NCI-H1436 treated with DMSO at 0.1 percent for 48 hours (cell line): ENCODE results near the gene SNX18.
"Not testable (repeated sequence)": the region's sequence is repeated elsewhere in the genome, so short reads cannot be mapped to it uniquely, and the experiment has no call there.

Experiments used
- DNase-seq: peaks from one replicate; lab custom pipeline; 2025; lab: John Stamatoyannopoulos, UW

The SNX18 gene

DNA sequence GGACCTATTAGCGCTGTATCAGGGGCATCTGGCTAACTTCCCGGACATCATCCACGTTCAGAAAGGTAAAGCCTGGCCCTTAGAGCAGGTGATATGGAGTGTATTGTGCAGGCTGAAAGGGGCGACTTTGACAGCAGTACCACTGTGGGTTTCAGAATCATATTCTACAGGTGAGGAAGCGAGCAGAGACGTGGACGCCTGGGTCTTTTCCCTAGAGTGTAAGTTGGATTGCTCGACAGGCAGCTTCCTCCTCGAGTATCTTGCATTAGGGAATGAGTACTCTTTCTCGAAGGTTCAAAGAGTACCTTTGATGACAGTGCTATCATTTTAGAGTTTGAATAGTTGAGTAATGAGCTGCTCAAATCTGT, 1.9 kb downstream of the SNX18 start:
- DNase-seq: no peak

DNA sequence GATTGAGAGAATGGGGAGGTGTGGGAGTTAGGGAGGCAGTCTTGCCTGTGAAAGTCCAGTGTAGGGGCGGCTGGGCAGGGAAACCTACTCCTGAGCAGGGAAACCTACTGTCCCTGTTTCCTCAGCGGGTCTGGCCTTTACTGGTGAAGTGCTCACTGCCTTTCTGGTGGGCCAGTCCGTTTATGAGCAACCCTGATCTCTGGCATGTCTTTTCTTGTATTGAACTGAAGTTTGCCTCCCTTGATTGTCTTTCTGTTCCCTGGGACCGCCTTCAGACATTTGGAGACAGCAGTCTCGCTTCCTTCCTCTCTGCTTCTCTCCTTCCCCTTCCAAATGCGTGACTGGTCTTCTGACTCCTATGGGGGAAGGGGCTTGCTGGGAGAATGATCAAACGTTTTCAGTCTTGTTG, 2.9 kb downstream of the SNX18 start:
- no peak for DNase-seq

DNA sequence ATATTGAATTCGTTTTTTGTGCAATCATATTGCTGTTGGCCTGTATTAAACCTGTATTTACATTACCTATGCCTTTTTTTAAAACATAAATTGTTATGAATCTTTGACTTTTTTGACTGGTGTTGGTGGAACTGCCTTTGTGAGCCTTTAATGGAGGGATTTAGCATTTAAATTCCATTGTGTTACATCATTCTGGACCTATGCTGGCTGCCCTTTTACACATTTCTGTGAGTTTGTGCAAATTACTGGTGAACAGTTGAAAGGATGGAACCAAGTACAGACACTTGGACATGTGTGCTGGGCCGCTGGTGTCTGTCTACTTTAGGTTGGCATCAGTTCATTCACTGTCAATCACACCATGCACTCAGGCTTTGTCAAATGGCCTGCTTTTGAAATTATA, 3.4 kb downstream of the SNX18 start:
- no peak for DNase-seq

DNA sequence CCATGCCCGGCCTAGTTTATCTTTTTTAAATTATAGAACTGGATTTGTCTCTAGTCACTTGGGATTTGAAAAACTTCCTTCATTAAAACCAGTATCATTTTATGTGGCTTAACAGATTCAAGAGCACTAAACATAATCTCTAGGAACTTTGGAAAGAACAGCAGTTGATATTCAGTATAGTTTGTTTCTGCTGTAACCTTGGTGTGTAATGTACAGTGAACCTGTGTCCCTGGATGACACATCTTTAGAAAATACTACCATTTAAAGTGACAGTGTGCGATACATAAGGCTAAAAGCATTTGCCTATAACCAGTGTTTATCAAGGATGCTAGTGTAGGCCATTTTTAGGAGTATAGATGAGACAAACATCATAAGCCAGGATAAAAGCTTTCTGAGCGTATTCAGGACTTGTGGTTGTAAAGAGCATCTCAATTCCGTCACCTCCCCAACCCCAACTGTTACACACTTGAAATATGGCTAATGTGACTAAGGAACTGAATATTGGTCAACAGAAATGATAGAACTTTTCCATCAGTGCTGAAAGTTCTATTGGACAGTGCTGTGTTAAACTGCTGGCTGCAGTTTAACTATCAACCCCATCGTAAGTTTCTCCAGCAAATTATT, 4.4 kb downstream of the SNX18 start:
- DNase-seq: no peak

DNA sequence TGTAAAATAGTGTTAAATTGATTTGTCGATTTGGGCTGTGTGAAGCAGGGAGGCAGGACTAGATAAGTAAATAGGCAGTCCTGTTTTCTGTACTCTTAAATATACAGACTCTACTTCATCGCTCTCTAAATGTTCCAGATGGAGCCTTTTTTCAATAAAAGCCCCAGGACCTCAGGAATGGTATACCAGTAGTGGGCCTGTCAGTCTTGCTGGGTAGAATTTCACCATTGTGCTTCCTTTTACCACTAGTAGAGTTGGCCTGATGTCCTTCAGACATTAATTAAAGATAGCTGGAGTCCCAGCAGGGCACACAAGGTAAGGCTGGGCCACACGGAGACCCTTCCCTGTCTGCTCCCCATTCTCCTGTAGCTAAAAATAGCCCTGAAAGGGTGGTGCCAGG, 6.0 kb downstream of the SNX18 start:
- no peak for DNase-seq

DNA sequence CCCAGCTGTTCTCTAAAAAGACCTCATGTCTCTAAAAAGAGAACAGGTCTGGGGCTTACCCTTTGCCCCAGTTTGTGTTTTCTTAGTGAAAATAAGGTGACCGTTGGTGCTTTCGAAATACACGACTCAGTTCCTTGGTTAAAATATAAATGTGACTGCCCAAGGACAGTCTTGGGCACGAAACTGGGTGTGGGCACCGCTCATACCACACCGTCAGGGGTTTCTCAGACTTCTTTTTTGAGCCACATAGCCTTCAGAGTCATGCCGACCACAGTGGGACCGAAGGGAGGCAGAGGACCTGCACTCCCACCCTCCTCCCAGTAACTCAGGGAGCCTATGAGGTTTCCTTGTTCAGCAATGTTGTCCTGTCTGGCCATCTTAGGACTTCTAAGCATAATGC, 6.5 kb downstream of the SNX18 start:
- no peak for DNase-seq

DNA sequence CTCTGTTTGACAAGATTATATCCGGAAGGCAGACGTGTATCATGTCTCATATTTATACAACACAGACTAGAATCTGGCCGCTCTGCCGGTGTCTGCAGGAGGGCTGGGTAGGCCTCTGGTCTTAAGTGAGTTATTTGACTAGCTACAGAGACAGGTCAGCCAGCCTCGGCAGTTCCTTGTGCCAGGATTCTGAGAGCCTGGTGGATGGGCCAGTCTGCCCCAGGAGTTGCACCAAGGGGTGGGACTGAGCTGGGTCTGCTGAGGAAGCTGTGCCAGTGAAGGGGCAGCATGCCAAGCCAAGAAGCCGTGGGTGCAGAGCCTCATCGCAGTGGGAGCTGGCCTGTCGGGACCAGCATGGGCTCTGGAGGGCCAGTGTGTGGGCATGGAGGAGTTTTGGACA, 7.1 kb downstream of the SNX18 start:
- DNase-seq: no peak

DNA sequence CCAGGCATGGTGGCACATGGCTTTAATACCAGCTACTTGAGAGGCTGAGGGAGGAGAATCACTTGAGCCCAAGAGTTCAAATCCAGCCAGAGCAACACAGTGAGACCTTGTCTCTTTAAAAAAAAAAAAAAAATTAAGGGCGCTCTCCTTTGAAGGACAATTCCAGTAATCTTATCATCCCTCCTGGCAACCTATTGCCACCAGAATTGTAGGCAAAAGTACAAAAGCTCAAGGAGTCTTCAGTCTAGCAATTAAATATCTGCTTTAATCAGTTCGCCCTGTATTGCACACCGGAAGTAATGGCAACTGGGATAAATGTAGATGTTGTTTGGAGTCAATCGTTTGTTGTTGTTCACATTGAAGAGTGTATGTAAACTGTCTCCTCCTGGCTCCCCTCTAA, 7.7 kb downstream of the SNX18 start:
- DNase-seq: no peak

DNA sequence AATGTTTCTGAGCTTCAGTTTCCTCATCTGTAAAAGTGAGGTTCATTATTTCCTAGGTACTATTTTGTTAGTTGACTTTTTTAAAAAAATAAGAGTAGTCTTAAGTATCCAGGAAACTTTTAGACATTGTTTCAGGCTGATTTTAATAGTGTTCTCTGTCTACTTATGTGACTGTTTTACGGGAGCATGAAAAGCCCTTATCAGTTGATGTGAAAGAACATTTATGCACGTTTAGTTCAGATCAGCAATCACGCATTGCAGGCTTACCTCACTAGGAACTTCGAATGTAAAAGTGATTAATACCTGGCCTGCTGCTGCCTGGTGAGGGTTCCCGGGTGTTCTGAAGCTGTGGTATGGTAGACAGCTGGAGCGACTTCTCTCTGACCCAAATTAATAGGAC, 8.1 kb downstream of the SNX18 start:
- no peak for DNase-seq

DNA sequence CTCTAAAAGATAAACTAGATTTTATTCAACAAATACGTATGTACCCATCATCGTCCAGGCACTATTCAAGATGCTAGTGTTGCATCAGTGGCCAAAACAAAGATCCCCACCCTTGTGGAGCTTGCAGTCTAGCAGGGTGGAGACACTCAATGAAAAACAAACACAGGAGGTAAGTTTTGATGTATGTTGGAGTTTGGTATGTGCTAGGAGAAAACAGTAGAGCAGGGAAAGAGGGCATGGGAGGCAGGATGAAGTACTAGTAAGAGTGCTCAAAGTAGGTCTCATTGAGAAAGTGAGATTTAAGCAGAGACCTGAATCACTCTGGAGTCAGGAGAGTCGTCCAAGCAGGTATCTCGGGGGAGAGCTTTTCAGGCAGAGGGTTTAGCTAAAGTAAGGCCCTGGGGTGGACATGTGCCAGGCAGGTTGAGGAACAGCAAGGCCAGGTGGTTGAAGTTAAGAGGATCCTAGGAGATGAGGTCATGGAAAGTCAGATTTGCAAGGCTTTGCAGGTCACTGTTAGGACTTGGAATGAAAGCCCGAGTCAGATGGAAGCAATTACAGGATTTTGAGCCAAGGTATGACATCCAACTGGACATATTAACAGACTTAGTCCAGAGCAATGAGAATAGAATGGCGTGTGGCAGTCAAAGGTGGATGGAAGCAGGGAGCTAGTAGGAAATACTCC, 9.2 kb downstream of the SNX18 start:
- DNase-seq: no peak

DNA sequence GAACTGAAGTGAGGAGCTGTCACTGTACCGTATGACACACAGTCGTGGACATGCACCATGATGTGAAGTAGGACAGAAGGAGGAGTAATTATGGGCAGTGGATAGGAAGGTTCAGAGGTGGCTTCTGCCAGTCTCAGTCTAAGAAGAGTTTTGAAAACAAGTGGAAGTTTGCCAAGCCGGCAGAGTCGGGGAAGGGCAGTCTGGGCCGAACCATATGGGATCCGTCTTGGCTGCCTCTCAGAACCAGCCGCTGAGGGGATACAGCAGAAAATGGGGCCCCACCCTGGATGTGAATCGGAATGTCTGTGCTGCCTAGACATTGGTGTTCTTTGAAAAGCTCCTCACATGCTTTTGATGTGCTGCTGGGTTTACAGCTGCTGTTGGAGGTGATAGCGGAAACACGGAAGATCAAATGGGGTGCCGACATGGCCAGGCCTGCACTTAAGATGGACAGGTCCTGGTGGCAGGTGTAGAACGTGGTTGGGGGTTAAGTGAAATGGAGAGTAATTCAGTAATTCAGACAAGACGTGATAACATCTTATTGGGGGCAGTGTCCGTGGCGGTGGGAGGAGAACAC, 11.2 kb downstream of the SNX18 start:
- no peak for DNase-seq

DNA sequence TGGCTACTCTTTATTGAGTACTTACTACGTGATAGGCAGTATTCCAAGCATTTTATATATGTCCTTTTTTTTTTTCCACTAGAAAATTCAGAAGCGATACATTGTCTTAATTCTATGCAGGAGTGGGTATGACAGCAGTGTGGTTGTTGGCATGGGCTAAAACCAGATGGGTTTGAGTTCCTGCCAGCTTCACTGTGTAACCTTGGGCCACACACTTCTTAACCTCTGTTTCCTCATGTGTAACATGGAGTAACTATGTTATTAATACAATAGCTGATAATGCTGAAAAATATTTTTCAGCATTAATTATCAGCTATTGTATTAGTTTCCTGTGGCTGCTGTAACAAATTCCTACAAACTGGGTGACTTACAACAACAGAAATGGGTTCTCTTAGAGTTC, 12.0 kb downstream of the SNX18 start:
- no peak for DNase-seq

DNA sequence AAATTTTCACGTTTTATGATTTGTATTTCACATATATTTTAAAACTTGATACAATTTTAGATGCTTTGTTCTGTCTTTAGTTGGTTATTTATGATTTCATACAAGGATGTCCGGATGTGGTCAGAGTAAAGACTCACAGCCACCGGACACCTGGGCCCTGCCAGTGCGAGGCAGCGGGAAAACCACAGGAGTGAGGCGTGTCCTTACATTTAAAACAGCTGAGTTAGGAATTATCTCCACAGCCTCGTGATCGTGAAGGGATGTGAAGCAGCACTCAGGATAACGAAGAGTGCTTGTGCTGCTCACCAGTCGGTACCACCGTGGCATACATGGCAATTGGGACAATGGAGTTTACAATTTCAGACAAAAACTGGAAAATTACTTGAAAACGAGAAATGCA, 14.0 kb downstream of the SNX18 start:
- no peak for DNase-seq

DNA sequence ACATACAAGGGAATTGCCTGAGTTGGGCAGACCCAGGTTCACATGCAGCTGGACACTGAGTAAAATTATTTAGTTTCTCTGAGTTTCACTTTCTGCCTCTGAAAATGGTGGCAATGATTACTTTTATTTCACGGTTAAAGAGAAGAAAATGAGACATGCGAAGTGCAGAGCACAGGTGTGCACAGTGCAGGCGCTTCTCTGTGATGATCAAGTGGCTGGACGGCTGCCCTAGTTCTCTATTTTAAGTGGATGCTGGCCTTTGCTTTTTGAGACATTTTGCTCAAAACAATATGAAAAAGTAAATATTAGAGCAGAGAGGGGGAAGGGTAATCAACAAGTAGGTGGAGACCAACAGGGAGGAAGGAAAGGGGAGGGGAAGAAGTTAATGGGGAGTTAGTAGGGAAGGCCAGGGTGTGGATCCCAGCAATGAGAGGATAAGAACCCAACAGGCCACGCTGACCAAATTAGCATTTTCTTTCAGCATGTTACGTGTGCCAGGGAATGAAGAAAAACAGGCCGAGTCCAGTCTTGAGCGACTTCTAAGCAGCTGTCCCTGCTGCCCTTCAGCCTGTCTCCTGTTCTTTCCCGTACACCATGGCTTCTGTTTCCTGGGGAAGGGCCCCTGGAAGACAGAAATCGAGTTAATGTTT, 16.1 kb downstream of the SNX18 start:
- no peak for DNase-seq

DNA sequence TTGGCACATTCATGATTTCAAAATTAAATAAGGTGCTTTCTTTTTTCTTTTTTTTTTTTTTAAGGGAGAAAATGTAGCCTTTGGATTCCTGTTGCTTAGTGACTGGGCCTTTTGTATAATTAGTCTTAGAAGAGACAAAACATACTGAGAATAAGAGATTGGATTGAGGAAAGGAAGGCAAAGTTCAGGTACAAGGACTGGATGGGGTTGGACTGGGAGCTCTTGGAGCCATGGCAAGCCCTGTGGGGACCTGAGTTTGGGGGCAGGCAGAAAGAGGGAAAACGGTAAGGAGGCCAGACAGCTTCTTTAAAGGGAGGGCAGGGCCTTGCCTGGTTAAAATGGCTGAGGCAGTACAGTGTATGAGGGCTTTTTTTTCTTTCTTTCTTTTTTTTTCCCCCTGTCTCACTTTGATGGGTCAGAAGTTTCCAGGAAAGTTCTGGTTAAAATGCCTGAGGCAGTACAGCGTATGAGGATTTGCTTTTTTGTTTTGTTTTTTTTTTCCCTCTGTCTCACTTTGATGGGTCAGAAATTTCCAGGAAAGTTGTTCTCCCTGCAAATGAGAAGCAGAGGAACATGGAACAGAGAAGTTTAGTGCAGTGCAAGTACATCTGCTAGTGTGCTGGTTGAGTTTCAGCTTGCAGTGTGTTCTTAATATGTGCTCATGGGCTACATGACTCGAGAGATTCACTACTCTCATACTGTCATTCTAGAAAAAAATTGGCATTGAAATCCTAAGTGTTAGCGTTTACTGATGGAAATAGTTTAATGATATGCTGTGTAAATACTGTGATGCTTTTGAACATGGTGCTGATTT, 16.8 kb downstream of the SNX18 start:
- no peak for DNase-seq

DNA sequence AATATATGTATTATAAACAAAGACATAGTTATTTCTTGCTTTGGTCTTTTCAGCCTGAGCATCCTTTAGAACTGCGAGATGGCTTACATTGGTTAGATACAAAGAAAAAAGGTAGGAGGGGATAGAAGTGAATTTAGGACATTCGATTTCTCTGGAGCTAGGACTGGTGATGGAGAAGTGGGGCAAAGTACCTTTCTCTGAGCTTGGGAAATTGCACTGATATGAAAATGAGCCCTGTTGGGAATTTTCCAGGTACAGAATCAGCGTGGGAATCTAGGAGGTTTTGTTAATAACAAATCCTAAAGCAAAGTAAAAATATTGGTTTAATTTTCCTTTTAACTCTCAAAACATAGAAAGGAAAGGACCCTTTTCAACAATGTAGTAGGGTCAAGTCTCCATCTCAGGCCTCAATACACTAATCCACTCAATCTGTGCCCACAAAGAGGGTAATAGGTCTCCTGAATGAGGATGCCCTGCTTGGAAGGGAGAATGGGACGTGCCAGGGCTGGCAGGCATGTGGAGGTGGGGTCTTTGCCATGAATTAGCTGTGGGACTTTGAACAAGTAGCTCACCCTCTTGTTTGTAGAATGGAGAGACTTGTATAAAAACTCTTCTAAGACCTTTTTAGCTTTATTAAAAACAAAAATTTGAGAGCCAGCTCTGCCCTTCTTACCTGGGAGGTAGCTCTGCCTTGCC, 17.7 kb downstream of the SNX18 start:
- no peak for DNase-seq

DNA sequence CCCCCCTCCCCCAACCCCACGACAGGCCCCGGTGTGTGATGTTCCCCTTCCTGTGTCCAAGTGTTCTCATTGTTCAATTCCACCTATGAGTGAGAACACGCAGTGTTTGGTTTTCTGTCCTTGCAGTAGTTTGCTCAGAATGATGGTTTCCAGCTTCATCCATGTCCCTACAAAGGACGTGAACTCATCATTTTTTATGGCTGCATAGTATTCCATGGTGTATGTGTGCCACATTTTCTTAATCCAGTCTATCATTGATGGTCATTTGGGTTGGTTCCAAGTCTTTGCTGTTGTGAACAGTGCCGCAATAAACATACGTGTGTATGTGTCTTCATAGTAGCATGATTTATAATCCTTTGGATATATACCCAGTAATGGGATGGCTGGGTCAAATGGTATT, 18.8 kb downstream of the SNX18 start:
- not testable (repeated sequence) for DNase-seq

DNA sequence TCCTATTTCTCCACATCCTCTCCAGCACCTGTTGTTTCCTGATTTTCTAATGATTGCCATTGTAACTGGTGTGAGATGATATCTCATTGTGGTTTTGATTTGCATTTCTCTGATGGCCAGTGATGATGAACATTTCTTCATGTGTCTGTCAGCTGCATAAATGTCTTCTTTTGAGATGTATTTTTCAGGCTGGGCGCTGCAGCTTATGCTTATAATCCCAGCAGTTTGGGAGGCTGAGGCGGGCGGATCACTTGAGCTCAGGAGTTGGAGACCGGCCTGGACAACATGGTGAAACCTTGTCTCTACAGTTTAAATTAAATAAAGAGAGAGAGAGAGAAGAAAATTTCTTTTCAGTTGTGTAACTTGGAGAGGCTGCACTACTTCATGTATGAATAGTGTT, 19.3 kb downstream of the SNX18 start:
- DNase-seq: not testable (repeated sequence)

DNA sequence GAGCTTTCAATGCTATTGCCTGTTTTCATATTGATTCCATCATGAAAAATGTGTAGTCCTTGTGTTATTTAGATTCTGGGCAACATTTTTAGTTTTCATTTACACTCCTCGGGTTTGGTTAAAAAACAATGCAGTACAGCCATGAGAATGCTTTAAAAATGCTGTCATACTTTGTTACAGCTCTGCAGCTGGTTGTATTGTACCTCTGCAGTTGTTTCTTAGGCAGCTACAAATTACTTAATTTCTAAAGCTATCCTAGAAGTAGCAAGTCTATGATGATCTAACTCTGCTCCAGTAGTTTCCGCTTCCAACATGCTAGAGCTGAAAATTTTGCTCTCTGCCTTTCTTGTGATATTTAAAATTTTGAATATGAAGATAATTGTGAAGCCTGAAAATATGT, 20.2 kb downstream of the SNX18 start:
- DNase-seq: no peak

DNA sequence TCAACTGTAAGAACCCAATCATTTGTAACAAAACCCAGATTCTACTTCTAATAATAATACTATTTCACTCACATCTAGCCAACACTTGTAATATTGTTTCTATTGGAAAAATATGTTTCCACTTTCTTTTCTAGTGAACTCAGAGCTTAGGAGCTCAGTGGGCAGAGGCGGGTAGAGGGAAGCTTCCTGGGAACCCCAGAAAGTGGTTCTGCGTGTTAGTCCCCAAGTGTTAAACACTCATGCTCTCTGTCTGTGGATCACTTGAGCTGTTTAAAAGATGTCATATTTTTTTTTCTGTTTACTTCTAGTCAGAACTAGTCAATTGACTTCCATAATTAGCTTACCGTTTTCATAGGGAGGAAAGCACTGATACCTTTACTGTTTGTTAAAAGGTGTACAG, 20.6 kb downstream of the SNX18 start:
- DNase-seq: no peak

DNA sequence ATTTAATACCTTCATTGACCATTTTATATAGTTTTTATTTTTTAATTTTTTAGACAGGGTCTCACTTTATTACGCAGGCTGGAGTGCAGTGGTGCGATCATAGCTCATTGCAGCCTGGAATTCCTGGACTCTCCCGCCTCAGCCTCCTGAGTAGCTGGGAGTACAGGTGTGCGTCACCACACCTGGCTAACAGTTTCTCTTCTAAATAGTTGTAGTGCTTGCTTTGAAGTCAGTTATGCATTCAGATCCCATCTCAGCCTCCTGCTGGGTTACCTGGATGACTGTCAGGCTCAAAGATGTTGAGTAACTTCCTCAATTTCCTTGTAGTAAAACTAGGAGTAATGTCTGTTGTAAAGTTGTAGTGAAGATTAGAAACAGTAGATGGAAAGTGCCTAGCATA, 21.4 kb downstream of the SNX18 start:
- no peak for DNase-seq

DNA sequence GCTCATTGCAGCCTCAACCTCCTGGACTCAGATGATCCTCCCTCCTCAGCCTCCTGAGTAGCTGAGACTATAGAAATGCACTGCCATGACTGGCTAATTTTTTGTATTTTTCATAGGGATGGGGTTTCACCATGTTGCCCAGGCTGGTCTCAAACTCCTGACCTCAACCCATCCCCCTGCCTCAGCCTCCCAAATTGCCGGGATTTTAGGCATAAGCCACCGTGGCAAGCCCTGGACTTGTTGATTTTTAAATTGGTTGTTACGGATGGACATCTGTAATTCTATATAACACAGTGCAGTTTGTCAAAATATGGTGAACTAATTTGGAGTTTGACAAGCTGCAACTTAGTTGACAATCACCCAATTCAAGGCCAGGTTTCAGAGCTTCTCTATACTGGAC, 22.7 kb downstream of the SNX18 start:
- DNase-seq: no peak
